Loucy (cell line): ENCODE data around the gene RBM25.

Source experiments
- H2AFZ ChIP-seq: fragments of 200-600 bp; sonication (generic); 2 replicates; pipeline ENCODE4 v1.6.0; 2016; ENCODE audit warnings: antibody characterized with exemption, mild to moderate bottlenecking, low read length, moderate library complexity
- H3F3A ChIP-seq: fragments of 200-600 bp; 2 replicates; pipeline ENCODE4 v1.6.0; 2016; ENCODE audit warnings: antibody characterized with exemption, low read depth, mild to moderate bottlenecking
- H3K27me3 ChIP-seq: fragments of 200-600 bp; sonication (generic); 2 replicates; pipeline ENCODE4 v1.6.1; 2014; ENCODE audit warnings: low read length, mild to moderate bottlenecking; ENCODE audit not compliant: insufficient read depth, poor library complexity, severe bottlenecking
- H3K36me3 ChIP-seq: fragments of 200-600 bp; sonication (generic); 2 replicates; pipeline ENCODE4 v1.6.1; 2016; ENCODE audit warnings: low read length; ENCODE audit not compliant: insufficient read depth
- H3K4me1 ChIP-seq: fragments of 200-600 bp; sonication (generic); 2 replicates; pipeline ENCODE4 v1.5.1; 2014; ENCODE audit warnings: low read length, mild to moderate bottlenecking; ENCODE audit not compliant: insufficient read depth, poor library complexity, severe bottlenecking
- H3K4me2 ChIP-seq: fragments of 200-600 bp; sonication (generic); 2 replicates; pipeline ENCODE4 v1.6.0; 2014; ENCODE audit warnings: antibody characterized with exemption, low read length, low read depth, mild to moderate bottlenecking; ENCODE audit not compliant: poor library complexity, severe bottlenecking
- H3K4me3 ChIP-seq: fragments of 200-600 bp; sonication (generic); 2 replicates; pipeline ENCODE4 v1.5.1; 2014; ENCODE audit warnings: low read length, mild to moderate bottlenecking, mixed read lengths; ENCODE audit not compliant: poor library complexity, severe bottlenecking
- H3K79me2 ChIP-seq: fragments of 200-600 bp; sonication (generic); 2 replicates; pipeline ENCODE4 v1.6.1; 2014; ENCODE audit warnings: low read length; ENCODE audit not compliant: insufficient read depth
- H3K9ac ChIP-seq: fragments of 200-600 bp; sonication (generic); 2 replicates; pipeline ENCODE4 v1.6.0; 2014; ENCODE audit warnings: mild to moderate bottlenecking, low read depth, low read length, moderate library complexity; ENCODE audit not compliant: poor library complexity, severe bottlenecking
- H3K9me2 ChIP-seq: fragments of 200-600 bp; sonication (generic); replicated peaks from 2 replicates; pipeline ENCODE4 v1.6.1; 2016; ENCODE audit warnings: low read depth, low read length, mixed read lengths
- H3K9me3 ChIP-seq: fragments of 200-600 bp; sonication (generic); 2 replicates; pipeline ENCODE4 v1.6.1; 2014; ENCODE audit warnings: mild to moderate bottlenecking, antibody characterized with exemption, low read length, low read depth; ENCODE audit not compliant: insufficient read depth
- H4K20me1 ChIP-seq: fragments of 200-600 bp; sonication (generic); 2 replicates; pipeline ENCODE4 v1.6.0; 2014; ENCODE audit warnings: antibody characterized with exemption, low read length, mild to moderate bottlenecking; ENCODE audit not compliant: insufficient read depth, poor library complexity, severe bottlenecking
- EZH2phosphoT487 ChIP-seq: fragments of 200-600 bp; IDR thresholded peaks from 2 replicates; pipeline ENCODE4 v1.6.1; 2018; ENCODE audit warnings: antibody characterized with exemption, mild to moderate bottlenecking, moderate library complexity, borderline replicate concordance
- TF ChIP-seq, protein P1 (sequence below): fragments of 200-600 bp; sonication (generic); conservative IDR thresholded peaks from 2 replicates; pipeline ENCODE4 v1.5.1; 2014; ENCODE audit warnings: mild to moderate bottlenecking, antibody characterized with exemption, low read length

The RBM25 gene

GRCh38 chr14:73136387-73137225 lies 78.3 kb downstream of the RBM25 start, which contains the start of gene PSEN1:
Gene PSEN1, plus strand, starts transcription at chr14:73136507. Its CDS starts 11,513 bp downstream, at chr14:73148020.
- Histone ChIP-seq H3K4me1 (peaks cover 10% of the 10 kb centered on the region), H3K36me3 (no peaks in the 10 kb centered on the region), H3K9ac (peak within 1 kb of the TSS; percentile 75), H3K79me2 (peaks cover 40% of the 10 kb centered on the region), H3K4me2 (peak within 1 kb of the TSS; percentile 77), H3F3A (no peaks in the 10 kb centered on the region), H2AFZ (peak within 1 kb of the TSS; percentile 95), H3K9me2 (no peaks in the 10 kb centered on the region), H3K4me3 (peak within 1 kb of the TSS; percentile 80), H3K9me3 (no peaks in the 10 kb centered on the region), H4K20me1 (peaks cover 6% of the 10 kb centered on the region), H3K27me3 (no peaks in the 10 kb centered on the region)
- TF ChIP-seq, protein P1, sequence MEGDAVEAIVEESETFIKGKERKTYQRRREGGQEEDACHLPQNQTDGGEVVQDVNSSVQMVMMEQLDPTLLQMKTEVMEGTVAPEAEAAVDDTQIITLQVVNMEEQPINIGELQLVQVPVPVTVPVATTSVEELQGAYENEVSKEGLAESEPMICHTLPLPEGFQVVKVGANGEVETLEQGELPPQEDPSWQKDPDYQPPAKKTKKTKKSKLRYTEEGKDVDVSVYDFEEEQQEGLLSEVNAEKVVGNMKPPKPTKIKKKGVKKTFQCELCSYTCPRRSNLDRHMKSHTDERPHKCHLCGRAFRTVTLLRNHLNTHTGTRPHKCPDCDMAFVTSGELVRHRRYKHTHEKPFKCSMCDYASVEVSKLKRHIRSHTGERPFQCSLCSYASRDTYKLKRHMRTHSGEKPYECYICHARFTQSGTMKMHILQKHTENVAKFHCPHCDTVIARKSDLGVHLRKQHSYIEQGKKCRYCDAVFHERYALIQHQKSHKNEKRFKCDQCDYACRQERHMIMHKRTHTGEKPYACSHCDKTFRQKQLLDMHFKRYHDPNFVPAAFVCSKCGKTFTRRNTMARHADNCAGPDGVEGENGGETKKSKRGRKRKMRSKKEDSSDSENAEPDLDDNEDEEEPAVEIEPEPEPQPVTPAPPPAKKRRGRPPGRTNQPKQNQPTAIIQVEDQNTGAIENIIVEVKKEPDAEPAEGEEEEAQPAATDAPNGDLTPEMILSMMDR: no peak
- TF ChIP-seq EZH2phosphoT487: no peak

- H3K79me2 ChIP-seq: peaks cover 74% of the 10 kb centered on the region
These were observed 82.5 kb downstream of the RBM25 start for GRCh38 chr14:73140811-73141323.

GRCh38 chr14:73142216-73142615 lies 83.9 kb downstream of the RBM25 start:
- Histone ChIP-seq H4K20me1 (peaks cover 9% of the 10 kb centered on the region), H3K9ac (no peak overlapping the region), H3K4me1 (peaks cover 22% of the 10 kb centered on the region), H3F3A (peaks cover 3% of the 10 kb centered on the region; the same call in 1 of the 2 replicates), H3K79me2 (peaks cover 76% of the 10 kb centered on the region), H3K9me3 (no peaks in the 10 kb centered on the region), H3K36me3 (no peaks in the 10 kb centered on the region), H3K4me3 (no peak overlapping the region), H3K4me2 (peak overlapping the region; percentile 49), H3K27me3 (no peaks in the 10 kb centered on the region), H3K9me2 (no peaks in the 10 kb centered on the region), H2AFZ (no peak overlapping the region)
- TF ChIP-seq EZH2phosphoT487: no peak

More at GRCh38 chr14:73140811-73141323, 82.5 kb downstream of the RBM25 start:
- peaks cover 9% of the 10 kb centered on the region for H4K20me1 ChIP-seq
- no peak overlapping the region for H2AFZ ChIP-seq
- no peaks in the 10 kb centered on the region for H3K9me3 ChIP-seq
- H3K9ac ChIP-seq: no peak overlapping the region
- no peaks in the 10 kb centered on the region for H3K9me2 ChIP-seq
- H3K4me2 ChIP-seq: peak overlapping the region; percentile 17
- no peaks in the 10 kb centered on the region for H3K27me3 ChIP-seq
- no peak overlapping the region for H3K4me3 ChIP-seq
- H3K36me3 ChIP-seq: no peaks in the 10 kb centered on the region
- H3F3A ChIP-seq: peaks cover 3% of the 10 kb centered on the region; the same call in 1 of the 2 replicates
- peaks cover 22% of the 10 kb centered on the region for H3K4me1 ChIP-seq
- no peak for TF ChIP-seq EZH2phosphoT487
- TF ChIP-seq, protein P1: no peak
